Stomach smooth muscle (tissue), 2 donors: ENCODE measurements around the gene TRERF1.
"Not testable (repeated sequence)": the region's sequence is repeated elsewhere in the genome, so short reads cannot be mapped to it uniquely, and the experiment has no call there.

Source experiments
- H3K27ac ChIP-seq: one replicate; pipeline ENCODE4 v1.7.0; 2013; ENCODE audit warnings: mild to moderate bottlenecking, low read length, inconsistent platforms
- H3K27me3 ChIP-seq, 2 donors: one replicate each; pipeline ENCODE4 v1.7.0; 2013; ENCODE audit warnings: low read length in 2 of 2; ENCODE audit not compliant: insufficient read depth in 2 of 2, control insufficient read depth in 1 of 2
- H3K36me3 ChIP-seq, 2 donors: one replicate each; pipeline ENCODE4 v1.7.0; 2013; ENCODE audit warnings: low read length in 2 of 2; ENCODE audit not compliant: control insufficient read depth in 2 of 2, insufficient read depth in 2 of 2
- H3K4me1 ChIP-seq: one replicate; pipeline ENCODE4 v1.7.0; 2013; ENCODE audit warnings: low read length; ENCODE audit not compliant: control insufficient read depth, insufficient read depth
- H3K4me3 ChIP-seq, 2 donors: one replicate each; pipeline ENCODE4 v1.7.0; 2013; ENCODE audit warnings: low read length in 2 of 2
- H3K9ac ChIP-seq, 2 donors: one replicate each; pipeline ENCODE4 v1.7.0; 2013; ENCODE audit warnings: low read length in 2 of 2, mild to moderate bottlenecking in 1 of 2
- H3K9me3 ChIP-seq, 2 donors: one replicate each; pipeline ENCODE4 v1.7.0; 2013; ENCODE audit warnings: low read length in 2 of 2; ENCODE audit not compliant: control insufficient read depth in 2 of 2
- donor health status: healthy.
- donor health status: Pancreatic carcinoma.

The TRERF1 gene

GRCh38 chr6:42449917-42450476 is 1.7 kb downstream of the TRERF1 start:
- H3K36me3 ChIP-seq: no peaks in the 10 kb centered on the region
- H3K9ac ChIP-seq: peak overlapping the region; percentile 54 to 71
- H3K9me3 ChIP-seq: no peaks in the 10 kb centered on the region
- peaks cover 17% of the 10 kb centered on the region for H3K4me1 ChIP-seq
- H3K27ac ChIP-seq: peak overlapping the region; percentile 69
- H3K4me3 ChIP-seq: peak overlapping the region; percentile 86
- H3K27me3 ChIP-seq: no peaks in the 10 kb centered on the region

- Histone ChIP-seq H3K27ac (no peak overlapping the region), H3K4me3 (no peak overlapping the region), H3K9me3 (no peaks in the 10 kb centered on the region), H3K36me3 (no peaks in the 10 kb centered on the region), H3K4me1 (peaks cover 24% of the 10 kb centered on the region), H3K9ac (peak overlapping the region in 1 of 2 donors; percentile 54), H3K27me3 (no peaks in the 10 kb centered on the region)
Measured at GRCh38 chr6:42448927-42449659, 2.6 kb downstream of the TRERF1 start.

- H3K27me3 ChIP-seq: no peaks in the 10 kb centered on the region
- no peak overlapping the region for H3K9ac ChIP-seq
- peaks cover 31% of the 10 kb centered on the region for H3K4me1 ChIP-seq
- no peaks in the 10 kb centered on the region for H3K9me3 ChIP-seq
- H3K36me3 ChIP-seq: no peaks in the 10 kb centered on the region
- no peak overlapping the region for H3K4me3 ChIP-seq
- H3K27ac ChIP-seq: no peak overlapping the region
Measured at GRCh38 chr6:42448391-42448790, 3.3 kb downstream of the TRERF1 start.

- H3K4me1 ChIP-seq: peaks cover 35% of the 10 kb centered on the region
- no peak overlapping the region for H3K4me3 ChIP-seq
- no peaks in the 10 kb centered on the region for H3K9me3 ChIP-seq
- H3K9ac ChIP-seq: no peak overlapping the region
- no peaks in the 10 kb centered on the region for H3K27me3 ChIP-seq
- H3K36me3 ChIP-seq: no peaks in the 10 kb centered on the region
- H3K27ac ChIP-seq: no peak overlapping the region
Measured at GRCh38 chr6:42446996-42447395, 4.7 kb downstream of the TRERF1 start.

- Histone ChIP-seq H3K36me3 (no peaks in the 10 kb centered on the region), H3K4me3 (no peak overlapping the region), H3K9ac (no peak overlapping the region), H3K27ac (no peak overlapping the region), H3K9me3 (no peaks in the 10 kb centered on the region), H3K4me1 (peaks cover 42% of the 10 kb centered on the region), H3K27me3 (no peaks in the 10 kb centered on the region)
Measured at GRCh38 chr6:42446370-42446769, 5.4 kb downstream of the TRERF1 start.

- H3K27me3 ChIP-seq, H3K27ac ChIP-seq, H3K4me3 ChIP-seq, H3K9me3 ChIP-seq, H3K9ac ChIP-seq, H3K36me3 ChIP-seq: not testable (repeated sequence)
- peaks cover 45% of the 10 kb centered on the region for H3K4me1 ChIP-seq
Measured at GRCh38 chr6:42445955-42446354, 5.8 kb downstream of the TRERF1 start.

- Histone ChIP-seq H3K9ac (peak overlapping the region in 1 of 2 donors; percentile 58), H3K9me3 (no peaks in the 10 kb centered on the region), H3K4me1 (peaks cover 44% of the 10 kb centered on the region), H3K27ac (peak overlapping the region; percentile 70), H3K27me3 (no peaks in the 10 kb centered on the region), H3K36me3 (no peaks in the 10 kb centered on the region), H3K4me3 (peak overlapping the region; percentile 6 to 55)
Measured at GRCh38 chr6:42443312-42444060, 8.2 kb downstream of the TRERF1 start.

GRCh38 chr6:42441697-42442081 is 10.0 kb downstream of the TRERF1 start:
- peaks cover 44% of the 10 kb centered on the region for H3K4me1 ChIP-seq
- H3K4me3 ChIP-seq: peak overlapping the region; percentile 18 to 66
- H3K9ac ChIP-seq: peak overlapping the region; percentile 45 to 51
- H3K9me3 ChIP-seq: no peaks in the 10 kb centered on the region
- H3K27me3 ChIP-seq: no peaks in the 10 kb centered on the region
- peak overlapping the region; percentile 80 for H3K27ac ChIP-seq
- no peaks in the 10 kb centered on the region for H3K36me3 ChIP-seq

GRCh38 chr6:42440778-42441696 is 10.7 kb downstream of the TRERF1 start:
- Histone ChIP-seq H3K27ac (peak overlapping the region; percentile 80), H3K9me3 (no peaks in the 10 kb centered on the region), H3K36me3 (no peaks in the 10 kb centered on the region), H3K4me3 (peak overlapping the region; percentile 18 to 66), H3K27me3 (no peaks in the 10 kb centered on the region), H3K9ac (peak overlapping the region; percentile 45 to 51), H3K4me1 (peaks cover 44% of the 10 kb centered on the region)

- Histone ChIP-seq H3K4me1 (peaks cover 44% of the 10 kb centered on the region), H3K36me3 (no peaks in the 10 kb centered on the region), H3K9me3 (no peaks in the 10 kb centered on the region), H3K27me3 (no peaks in the 10 kb centered on the region), H3K9ac (peak overlapping the region in 1 of 2 donors; percentile 13), H3K4me3 (no peak overlapping the region), H3K27ac (peak overlapping the region; percentile 80)
Measured at GRCh38 chr6:42440027-42440426, 11.7 kb downstream of the TRERF1 start.
